DOHH2 (cell line): ENCODE results near the gene BUB3.

ENCODE experiments used
- H3F3A ChIP-seq: fragments of 200-600 bp; sonication (generic), shearing (Covaris generic); 2 replicates; pipeline ENCODE4 v1.6.0; 2016; ENCODE audit warnings: antibody characterized with exemption, mild to moderate bottlenecking; ENCODE audit not compliant: control insufficient read depth, insufficient read depth
- H3K27ac ChIP-seq: fragments of 200-600 bp; sonication (generic); 2 replicates; pipeline ENCODE4 v1.5.1; 2014; ENCODE audit warnings: low read depth, mild to moderate bottlenecking, low read length, moderate library complexity
- H3K27me3 ChIP-seq: fragments of 200-600 bp; sonication (generic); 2 replicates; pipeline ENCODE4 v1.6.1; 2014; ENCODE audit warnings: mild to moderate bottlenecking, low read length, mixed read lengths; ENCODE audit not compliant: control insufficient read depth
- H3K36me3 ChIP-seq: fragments of 200-600 bp; sonication (generic); 2 replicates; pipeline ENCODE4 v1.6.1; 2014; ENCODE audit warnings: mild to moderate bottlenecking, low read length, moderate library complexity, mixed read lengths; ENCODE audit not compliant: control insufficient read depth
- H3K4me1 ChIP-seq: fragments of 200-600 bp; sonication (generic); 2 replicates; pipeline ENCODE4 v1.6.1; 2014; ENCODE audit warnings: mild to moderate bottlenecking, low read length, mixed read lengths; ENCODE audit not compliant: control insufficient read depth
- H3K4me2 ChIP-seq: fragments of 200-600 bp; sonication (generic); 2 replicates; pipeline ENCODE4 v1.6.0; 2014; ENCODE audit warnings: mild to moderate bottlenecking, low read length, moderate library complexity
- H3K4me3 ChIP-seq: fragments of 200-600 bp; sonication (generic); 2 replicates; pipeline ENCODE4 v1.5.1; 2014; ENCODE audit warnings: mild to moderate bottlenecking, low read length, mixed read lengths
- H3K79me2 ChIP-seq: fragments of 200-600 bp; sonication (generic); 2 replicates; pipeline ENCODE4 v1.6.1; 2014; ENCODE audit warnings: mild to moderate bottlenecking, low read length, mixed read lengths; ENCODE audit not compliant: control insufficient read depth
- H3K9me2 ChIP-seq: fragments of 200-600 bp; sonication (generic); replicated peaks from 2 replicates; pipeline ENCODE4 v1.6.1; 2014; ENCODE audit warnings: mild to moderate bottlenecking, low read length, mixed read lengths; ENCODE audit not compliant: control insufficient read depth
- H3K9me3 ChIP-seq: fragments of 200-600 bp; sonication (generic); 2 replicates; pipeline ENCODE4 v1.6.1; 2014; ENCODE audit warnings: antibody characterized with exemption, low read length, mixed read lengths; ENCODE audit not compliant: control insufficient read depth, insufficient read depth
- H4K20me1 ChIP-seq: fragments of 200-600 bp; sonication (generic); 2 replicates; pipeline ENCODE4 v1.6.0; 2014; ENCODE audit warnings: low read depth, mild to moderate bottlenecking, antibody characterized with exemption, low read length, moderate library complexity; ENCODE audit not compliant: control insufficient read depth, insufficient read depth
- EZH2phosphoT487 ChIP-seq: fragments of 200-600 bp; sonication (generic); IDR thresholded peaks from 2 replicates; pipeline ENCODE4 v1.6.1; 2017; ENCODE audit warnings: borderline replicate concordance, mild to moderate bottlenecking, antibody characterized with exemption, low read length, moderate library complexity, mixed read lengths
- TF ChIP-seq, protein P1 (sequence below): fragments of 200-600 bp; sonication (generic); IDR thresholded peaks from one replicate; pipeline ENCODE4 v1.5.1; 2014; ENCODE audit warnings: antibody characterized with exemption, mild to moderate bottlenecking, low read depth, low read length; ENCODE audit not compliant: poor library complexity, severe bottlenecking

BUB3 gene

DNA sequence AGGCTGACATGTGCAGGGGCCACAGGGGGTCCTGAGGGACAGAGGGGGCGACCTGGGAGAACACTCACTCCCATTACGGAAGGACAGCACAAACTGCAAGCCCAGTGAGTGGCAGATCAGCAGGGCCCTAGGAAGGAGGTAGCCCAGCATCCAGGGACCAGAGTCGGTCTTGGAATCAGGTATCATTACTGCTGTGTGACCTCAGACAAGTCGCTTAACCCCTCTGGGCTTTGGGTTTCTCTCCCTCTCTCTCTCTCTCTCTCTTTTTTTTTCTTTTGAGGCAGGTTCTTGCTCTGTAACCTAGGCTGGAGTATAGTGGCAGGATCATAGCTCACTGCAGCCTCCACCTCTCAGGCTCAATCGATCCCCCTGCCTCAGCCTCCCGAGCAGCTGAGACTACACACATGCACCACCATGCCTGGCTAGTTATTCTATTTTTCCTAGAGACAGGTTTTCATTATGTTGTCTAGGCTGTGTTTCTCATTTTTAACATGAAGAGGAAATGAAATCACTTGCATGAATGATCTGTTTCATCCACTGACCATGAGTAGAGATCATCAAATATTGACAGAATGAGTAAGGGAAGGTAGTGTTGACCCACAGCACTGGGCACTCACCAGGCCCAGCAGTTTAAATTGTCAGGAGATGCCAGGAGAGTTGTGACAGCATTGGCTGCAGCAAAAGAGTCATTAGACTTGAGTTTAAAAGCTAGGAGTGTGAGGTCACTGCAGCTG is 49.4 kb downstream of the BUB3 start:
- Histone ChIP-seq H3K27me3 (no peaks in the 10 kb centered on the region), H3F3A (no peaks in the 10 kb centered on the region), H3K79me2 (no peaks in the 10 kb centered on the region), H3K9me2 (no peaks in the 10 kb centered on the region), H3K27ac (no peak overlapping the region), H3K36me3 (no peaks in the 10 kb centered on the region), H3K4me2 (no peak overlapping the region), H4K20me1 (no peaks in the 10 kb centered on the region; the same call in 1 of the 2 replicates), H3K4me1 (no peaks in the 10 kb centered on the region), H3K9me3 (0 out of 2 replicates have a peak, but pooled peaks cover 7% of the 10 kb centered on the region), H3K4me3 (no peak overlapping the region)
- TF ChIP-seq, protein P1, sequence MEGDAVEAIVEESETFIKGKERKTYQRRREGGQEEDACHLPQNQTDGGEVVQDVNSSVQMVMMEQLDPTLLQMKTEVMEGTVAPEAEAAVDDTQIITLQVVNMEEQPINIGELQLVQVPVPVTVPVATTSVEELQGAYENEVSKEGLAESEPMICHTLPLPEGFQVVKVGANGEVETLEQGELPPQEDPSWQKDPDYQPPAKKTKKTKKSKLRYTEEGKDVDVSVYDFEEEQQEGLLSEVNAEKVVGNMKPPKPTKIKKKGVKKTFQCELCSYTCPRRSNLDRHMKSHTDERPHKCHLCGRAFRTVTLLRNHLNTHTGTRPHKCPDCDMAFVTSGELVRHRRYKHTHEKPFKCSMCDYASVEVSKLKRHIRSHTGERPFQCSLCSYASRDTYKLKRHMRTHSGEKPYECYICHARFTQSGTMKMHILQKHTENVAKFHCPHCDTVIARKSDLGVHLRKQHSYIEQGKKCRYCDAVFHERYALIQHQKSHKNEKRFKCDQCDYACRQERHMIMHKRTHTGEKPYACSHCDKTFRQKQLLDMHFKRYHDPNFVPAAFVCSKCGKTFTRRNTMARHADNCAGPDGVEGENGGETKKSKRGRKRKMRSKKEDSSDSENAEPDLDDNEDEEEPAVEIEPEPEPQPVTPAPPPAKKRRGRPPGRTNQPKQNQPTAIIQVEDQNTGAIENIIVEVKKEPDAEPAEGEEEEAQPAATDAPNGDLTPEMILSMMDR: no peak
- TF ChIP-seq EZH2phosphoT487: no peak

GRCh38 chr10:123204127-123204461 is 49.9 kb downstream of the BUB3 start:
- Histone ChIP-seq H3F3A (no peaks in the 10 kb centered on the region), H3K9me2 (no peaks in the 10 kb centered on the region), H3K9me3 (0 out of 2 replicates have a peak, but pooled peaks cover 7% of the 10 kb centered on the region), H3K4me1 (no peaks in the 10 kb centered on the region), H3K36me3 (no peaks in the 10 kb centered on the region), H3K27me3 (no peaks in the 10 kb centered on the region), H3K79me2 (no peaks in the 10 kb centered on the region), H3K4me2 (no peak overlapping the region), H4K20me1 (no peaks in the 10 kb centered on the region; the same call in 1 of the 2 replicates), H3K27ac (no peak overlapping the region), H3K4me3 (no peak overlapping the region)
- no peak for TF ChIP-seq EZH2phosphoT487
- TF ChIP-seq, protein P1: no peak

GRCh38 chr10:123205041-123205440 is 50.8 kb downstream of the BUB3 start:
- Histone ChIP-seq H3K4me2 (no peak overlapping the region), H3F3A (no peaks in the 10 kb centered on the region), H3K79me2 (no peaks in the 10 kb centered on the region), H3K4me3 (no peak overlapping the region), H4K20me1 (no peaks in the 10 kb centered on the region; the same call in 1 of the 2 replicates), H3K36me3 (no peaks in the 10 kb centered on the region), H3K27ac (no peak overlapping the region), H3K27me3 (no peaks in the 10 kb centered on the region), H3K4me1 (no peaks in the 10 kb centered on the region), H3K9me2 (no peaks in the 10 kb centered on the region), H3K9me3 (0 out of 2 replicates have a peak, but pooled peaks cover 7% of the 10 kb centered on the region)
- TF ChIP-seq EZH2phosphoT487: no peak
- TF ChIP-seq, protein P1: no peak
